ENCODE measurements around the gene SCUBE1. TPM values are rescaled to one million over a fixed set of nuclear protein-coding genes. Genes with fewer than 3 reads are reported as not detected.

SCUBE1 gene
- polyA plus RNA-seq, 1 of the 3 experiments (the other 2 are of a cell fraction): 0.56 TPM

- 78% methylated on average over 7 of the region's 9 CpGs for WGBS (ENCODE audit: low lambda C conversion rate)
- Histone ChIP-seq H3K36me3 (replicated peaks in 1 of 2; ENCODE audit: control insufficient read depth in 1 of 2, insufficient read depth in 2 of 2, low read length in 1 of 2) (no peaks in the 10 kb centered on the region), H3K79me2 (ENCODE audit: insufficient read depth) (no peaks in the 10 kb centered on the region), H3K27ac (ENCODE audit: low read depth in 2 of 2, low read length in 1 of 2) (peak overlapping the region in 1 of 2 experiments; percentile 95; a peak in 2 of 4 replicates), H3K4me3 (ENCODE audit: low read depth in 2 of 2, low read length in 1 of 2) (no peak overlapping the region), H3K9me2 (no peaks in the 10 kb centered on the region), H4K20me1 (ENCODE audit: insufficient read depth) (no peaks in the 10 kb centered on the region), H3F3A (replicated peaks; ENCODE audit: insufficient read depth) (no peaks in the 10 kb centered on the region), H2AFZ (ENCODE audit: low read depth) (no peak overlapping the region), H3K9me3 (no peaks in the 10 kb centered on the region), H3K4me2 (no peak overlapping the region), H3K4me1 (ENCODE audit: control insufficient read depth in 1 of 2, insufficient read depth in 2 of 2, low read depth in 1 of 2, low read length in 1 of 2) (peaks cover 0 to 82% of the 10 kb centered on the region in 2 experiments; a peak in 1 of 4 replicates), H3K27me3 (ENCODE audit: insufficient read depth) (no peaks in the 10 kb centered on the region), H3K9ac (no peak overlapping the region)
- no peak for TF ChIP-seq GATA2 (CRISPR knock-in tag; IDR thresholded peaks at IDR 0.05)
- TF ChIP-seq ELF1 (IDR thresholded peaks at IDR 0.05): no peak
- CTCF ChIA-PET: interaction anchor here (1.4 to 2.9 kb wide), 4 partner anchors 10 to 53 kb away, joined by 4 to 17 read pairs (median 5); no protein-coding TSS in a partner anchor
- no peak for DNase-seq
- POLR2A ChIA-PET: interaction anchor here (1.2 kb wide), 1 partner anchor 10 kb away, joined by 3 read pairs; no protein-coding TSS in a partner anchor
These were observed 50.5 kb downstream of the SCUBE1 start for GRCh38 chr22:43292630-43293018.

- POLR2A ChIA-PET: no interaction called here
- no CpG with 5 or more reads among the region's 14 CpGs for WGBS (ENCODE audit: low lambda C conversion rate)
These were observed 51.8 kb downstream of the SCUBE1 start for GRCh38 chr22:43291381-43291780.

More at GRCh38 chr22:43291381-43291780, 51.8 kb downstream of the SCUBE1 start:
- Histone ChIP-seq H4K20me1 (ENCODE audit: insufficient read depth) (no peaks in the 10 kb centered on the region), H3K79me2 (ENCODE audit: insufficient read depth) (no peaks in the 10 kb centered on the region), H3K9me2 (no peaks in the 10 kb centered on the region), H3K27ac (ENCODE audit: low read depth in 2 of 2, low read length in 1 of 2) (peak overlapping the region in 1 of 2 experiments; percentile 95; a peak in 2 of 4 replicates), H2AFZ (ENCODE audit: low read depth) (no peak overlapping the region), H3K36me3 (replicated peaks in 1 of 2; ENCODE audit: control insufficient read depth in 1 of 2, insufficient read depth in 2 of 2, low read length in 1 of 2) (no peaks in the 10 kb centered on the region), H3K27me3 (ENCODE audit: insufficient read depth) (no peaks in the 10 kb centered on the region), H3K9ac (no peak overlapping the region), H3K4me3 (ENCODE audit: low read depth in 2 of 2, low read length in 1 of 2) (no peak overlapping the region), H3K4me1 (ENCODE audit: control insufficient read depth in 1 of 2, insufficient read depth in 2 of 2, low read depth in 1 of 2, low read length in 1 of 2) (peaks cover 0 to 83% of the 10 kb centered on the region in 2 experiments; a peak in 1 of 4 replicates), H3F3A (replicated peaks; ENCODE audit: insufficient read depth) (no peaks in the 10 kb centered on the region), H3K4me2 (no peak overlapping the region), H3K9me3 (no peaks in the 10 kb centered on the region)
- DNase-seq: no peak
- CTCF ChIA-PET: interaction anchor here (1.9 to 2.9 kb wide), 3 partner anchors 53 to 60 kb away, joined by 4 to 17 read pairs (median 6); no protein-coding TSS in a partner anchor
- no peak for TF ChIP-seq USF2 (IDR thresholded peaks at IDR 0.05; ENCODE audit: borderline replicate concordance, low read depth, low read length)
- no peak for TF ChIP-seq USF1 (IDR thresholded peaks at IDR 0.05; ENCODE audit: borderline replicate concordance, low read depth)
- TF ChIP-seq SMC3 (IDR thresholded peaks at IDR 0.05; ENCODE audit: low read depth, low read length): no peak
- no peak for TF ChIP-seq EP300 (IDR thresholded peaks at IDR 0.05; ENCODE audit: borderline replicate concordance in 1 of 2, low read depth in 1 of 2, low read length in 1 of 2)
- TF ChIP-seq GATA2 (CRISPR knock-in tag; IDR thresholded peaks at IDR 0.05): no peak
- TF ChIP-seq ELF1 (IDR thresholded peaks at IDR 0.05): no peak
- no peak for TF ChIP-seq RFX5 (IDR thresholded peaks at IDR 0.05; ENCODE audit: low read length)
- no peak for TF ChIP-seq CTCF (IDR thresholded peaks at IDR 0.05)
- TF ChIP-seq MXI1 (IDR thresholded peaks at IDR 0.05; ENCODE audit: low read depth, low read length): no peak
- no peak for TF ChIP-seq RAD21 (IDR thresholded peaks at IDR 0.05; ENCODE audit: low read length)
- TF ChIP-seq FOXJ3 (CRISPR knock-in tag; IDR thresholded peaks at IDR 0.05): no peak
- no peak for TF ChIP-seq TAF1 (IDR thresholded peaks at IDR 0.05; ENCODE audit: borderline replicate concordance, low read depth, low read length)
- no peak for TF ChIP-seq JUND (IDR thresholded peaks at IDR 0.05)
- TF ChIP-seq MEF2A (IDR thresholded peaks at IDR 0.05; ENCODE audit: borderline replicate concordance, low read depth): no peak
- TF ChIP-seq YY1 (IDR thresholded peaks at IDR 0.05; ENCODE audit: low read depth): no peak
- no peak for TF ChIP-seq RCOR1 (IDR thresholded peaks at IDR 0.05; ENCODE audit: low read length)
- no peak for TF ChIP-seq CHD2 (IDR thresholded peaks at IDR 0.05; ENCODE audit: low read length, partially characterized antibody)
- TF ChIP-seq POLR2AphosphoS5 (IDR thresholded peaks at IDR 0.05; ENCODE audit: low read depth, low read length): no peak
- no peak for TF ChIP-seq NRF1 (IDR thresholded peaks at IDR 0.05; ENCODE audit: low read depth, low read length)

All from SK-N-SH (cell line).